NB4 (cell line): ENCODE measurements around the gene HLA-DPA1.

Experiments
- MYC ChIP-seq: IDR thresholded peaks from 2 replicates; pipeline ENCODE4 v1.6.1; 2011; ENCODE audit warnings: low read depth, low read length
- POLR2A ChIP-seq: IDR thresholded peaks from 2 replicates; pipeline ENCODE4 v1.6.1; 2011; ENCODE audit warnings: mild to moderate bottlenecking; ENCODE audit not compliant: insufficient read length; ENCODE audit errors: extremely low read depth
- TF ChIP-seq, protein P1 (sequence below): IDR thresholded peaks from one replicate; pipeline ENCODE4 v1.5.1; 2012; ENCODE audit warnings: low read depth, low read length
- TF ChIP-seq, protein P2 (sequence below): IDR thresholded peaks from 2 replicates; pipeline ENCODE4 v1.6.1; 2011; ENCODE audit warnings: low read depth, low read length

DNA sequence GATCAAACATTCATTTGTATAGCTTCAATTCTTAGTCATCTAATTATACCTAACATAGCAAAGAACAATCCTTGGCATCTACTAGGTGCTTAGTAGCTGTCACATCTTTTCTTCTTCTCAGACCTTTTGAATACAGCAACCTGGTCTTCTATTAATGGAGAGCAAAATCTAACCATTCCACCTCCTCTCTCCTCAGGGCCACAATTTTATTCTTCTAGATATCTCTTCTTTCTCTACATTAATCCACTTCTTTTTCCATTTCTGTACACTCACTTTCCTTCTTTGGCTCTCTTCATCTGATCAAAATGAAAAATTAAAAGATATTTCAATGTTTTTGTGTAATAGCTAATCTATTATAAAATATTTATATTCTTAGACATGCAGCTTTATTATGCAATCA, 55.0 kb downstream of the HLA-DPA1 start:
- TF ChIP-seq, protein P1, sequence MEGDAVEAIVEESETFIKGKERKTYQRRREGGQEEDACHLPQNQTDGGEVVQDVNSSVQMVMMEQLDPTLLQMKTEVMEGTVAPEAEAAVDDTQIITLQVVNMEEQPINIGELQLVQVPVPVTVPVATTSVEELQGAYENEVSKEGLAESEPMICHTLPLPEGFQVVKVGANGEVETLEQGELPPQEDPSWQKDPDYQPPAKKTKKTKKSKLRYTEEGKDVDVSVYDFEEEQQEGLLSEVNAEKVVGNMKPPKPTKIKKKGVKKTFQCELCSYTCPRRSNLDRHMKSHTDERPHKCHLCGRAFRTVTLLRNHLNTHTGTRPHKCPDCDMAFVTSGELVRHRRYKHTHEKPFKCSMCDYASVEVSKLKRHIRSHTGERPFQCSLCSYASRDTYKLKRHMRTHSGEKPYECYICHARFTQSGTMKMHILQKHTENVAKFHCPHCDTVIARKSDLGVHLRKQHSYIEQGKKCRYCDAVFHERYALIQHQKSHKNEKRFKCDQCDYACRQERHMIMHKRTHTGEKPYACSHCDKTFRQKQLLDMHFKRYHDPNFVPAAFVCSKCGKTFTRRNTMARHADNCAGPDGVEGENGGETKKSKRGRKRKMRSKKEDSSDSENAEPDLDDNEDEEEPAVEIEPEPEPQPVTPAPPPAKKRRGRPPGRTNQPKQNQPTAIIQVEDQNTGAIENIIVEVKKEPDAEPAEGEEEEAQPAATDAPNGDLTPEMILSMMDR, result no peak
- no peak for TF ChIP-seq POLR2A
- TF ChIP-seq, protein P2, sequence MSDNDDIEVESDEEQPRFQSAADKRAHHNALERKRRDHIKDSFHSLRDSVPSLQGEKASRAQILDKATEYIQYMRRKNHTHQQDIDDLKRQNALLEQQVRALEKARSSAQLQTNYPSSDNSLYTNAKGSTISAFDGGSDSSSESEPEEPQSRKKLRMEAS, result no peak
- no peak for TF ChIP-seq MYC
